Measurements from ENCODE around the gene REV1.

REV1 gene

GRCh38 chr2:99522157-99522556, 32.3 kb upstream of the REV1 start:
- Histone ChIP-seq H3K9ac (ENCODE audit: low read depth, low read length) (no peak overlapping the region), H3K4me2 (ENCODE audit: insufficient read depth, low read length) (no peak overlapping the region), H3K27me3 (ENCODE audit: insufficient read depth, low read length, poor library complexity) (no peaks in the 10 kb centered on the region), H3K79me2 (ENCODE audit: insufficient read depth, low read length) (no peaks in the 10 kb centered on the region), H3K27ac (ENCODE audit: low read length) (no peak overlapping the region), H3K4me3 (ENCODE audit: low read depth in 1 of 2, low read length in 2 of 2) (no peak overlapping the region), H2AFZ (ENCODE audit: low read depth, low read length) (no peak overlapping the region; the same call in 1 of the 2 replicates), H3K36me3 (ENCODE audit: insufficient read depth, low read length) (no peaks in the 10 kb centered on the region), H3K9me3 (ENCODE audit: insufficient read depth, low read length, severe bottlenecking) (no peaks in the 10 kb centered on the region), H3K4me1 (ENCODE audit: insufficient read depth, low read length) (no peaks in the 10 kb centered on the region), H4K20me1 (ENCODE audit: insufficient read depth, low read length) (no peaks in the 10 kb centered on the region)
- TF ChIP-seq CTCF (IDR thresholded peaks at IDR 0.05; ENCODE audit: borderline replicate concordance, extremely low read depth, low read length, poor library complexity, severe bottlenecking), result no peak
- no peak for TF ChIP-seq EZH2 (IDR thresholded peaks at IDR 0.05; ENCODE audit: borderline replicate concordance, low read depth, low read length, severe bottlenecking)
- ATAC-seq (ENCODE audit: insufficient read depth, low read depth) (no peak), DNase-seq (no peak)

- no peak overlapping the region for H3K4me2 ChIP-seq (ENCODE audit: insufficient read depth, low read length)
Observed at GRCh38 chr2:99520813-99521212, 31.0 kb upstream of the REV1 start.

GRCh38 chr2:99520195-99520594, 30.4 kb upstream of the REV1 start:
- H3K9me3 ChIP-seq (ENCODE audit: insufficient read depth, low read length, severe bottlenecking), result no peaks in the 10 kb centered on the region
- no peak overlapping the region for H3K4me2 ChIP-seq (ENCODE audit: insufficient read depth, low read length)
- H3K4me3 ChIP-seq (ENCODE audit: low read depth in 1 of 2, low read length in 2 of 2), result no peak overlapping the region
- no peaks in the 10 kb centered on the region for H3K27me3 ChIP-seq (ENCODE audit: insufficient read depth, low read length, poor library complexity)
- no peak overlapping the region for H3K27ac ChIP-seq (ENCODE audit: low read length)
- ATAC-seq (ENCODE audit: insufficient read depth, low read depth), result no peak
- no peaks in the 10 kb centered on the region for H3K79me2 ChIP-seq (ENCODE audit: insufficient read depth, low read length)
- no peak overlapping the region for H3K9ac ChIP-seq (ENCODE audit: low read depth, low read length)
- H2AFZ ChIP-seq (ENCODE audit: low read depth, low read length), result no peak overlapping the region
- no peaks in the 10 kb centered on the region for H3K4me1 ChIP-seq (ENCODE audit: insufficient read depth, low read length)
- no peaks in the 10 kb centered on the region for H4K20me1 ChIP-seq (ENCODE audit: insufficient read depth, low read length)
- H3K36me3 ChIP-seq (ENCODE audit: insufficient read depth, low read length), result no peaks in the 10 kb centered on the region
- no peak for DNase-seq
- TF ChIP-seq CTCF (IDR thresholded peaks at IDR 0.05; ENCODE audit: borderline replicate concordance, extremely low read depth, low read length, poor library complexity, severe bottlenecking), result no peak

More at GRCh38 chr2:99520813-99521212, 31.0 kb upstream of the REV1 start:
- Histone ChIP-seq H4K20me1 (ENCODE audit: insufficient read depth, low read length) (no peaks in the 10 kb centered on the region), H3K4me1 (ENCODE audit: insufficient read depth, low read length) (no peaks in the 10 kb centered on the region), H3K79me2 (ENCODE audit: insufficient read depth, low read length) (no peaks in the 10 kb centered on the region), H3K27ac (ENCODE audit: low read length) (no peak overlapping the region), H2AFZ (ENCODE audit: low read depth, low read length) (no peak overlapping the region), H3K27me3 (ENCODE audit: insufficient read depth, low read length, poor library complexity) (no peaks in the 10 kb centered on the region), H3K36me3 (ENCODE audit: insufficient read depth, low read length) (no peaks in the 10 kb centered on the region), H3K4me3 (ENCODE audit: low read depth in 1 of 2, low read length in 2 of 2) (no peak overlapping the region), H3K9me3 (ENCODE audit: insufficient read depth, low read length, severe bottlenecking) (no peaks in the 10 kb centered on the region), H3K9ac (ENCODE audit: low read depth, low read length) (no peak overlapping the region)
- ATAC-seq (ENCODE audit: insufficient read depth, low read depth) (no peak), DNase-seq (no peak)
- TF ChIP-seq EZH2 (IDR thresholded peaks at IDR 0.05; ENCODE audit: borderline replicate concordance, low read depth, low read length, severe bottlenecking) (no peak), CTCF (IDR thresholded peaks at IDR 0.05; ENCODE audit: borderline replicate concordance, extremely low read depth, low read length, poor library complexity, severe bottlenecking) (no peak)

- no peaks in the 10 kb centered on the region for H3K4me1 ChIP-seq (ENCODE audit: insufficient read depth, low read length)
- H3K4me2 ChIP-seq (ENCODE audit: insufficient read depth, low read length), result no peak overlapping the region
- H3K4me3 ChIP-seq (ENCODE audit: low read depth in 1 of 2, low read length in 2 of 2), result no peak overlapping the region
- DNase-seq (no peak), ATAC-seq (ENCODE audit: insufficient read depth, low read depth) (no peak)
- TF ChIP-seq CTCF (IDR thresholded peaks at IDR 0.05; ENCODE audit: borderline replicate concordance, extremely low read depth, low read length, poor library complexity, severe bottlenecking) (no peak), EZH2 (IDR thresholded peaks at IDR 0.05; ENCODE audit: borderline replicate concordance, low read depth, low read length, severe bottlenecking) (no peak)
- no peaks in the 10 kb centered on the region for H4K20me1 ChIP-seq (ENCODE audit: insufficient read depth, low read length)
- no peak overlapping the region for H3K27ac ChIP-seq (ENCODE audit: low read length)
- H3K9me3 ChIP-seq (ENCODE audit: insufficient read depth, low read length, severe bottlenecking), result no peaks in the 10 kb centered on the region
- no peak overlapping the region for H3K9ac ChIP-seq (ENCODE audit: low read depth, low read length)
- no peak overlapping the region for H2AFZ ChIP-seq (ENCODE audit: low read depth, low read length)
- no peaks in the 10 kb centered on the region for H3K36me3 ChIP-seq (ENCODE audit: insufficient read depth, low read length)
- no peaks in the 10 kb centered on the region for H3K79me2 ChIP-seq (ENCODE audit: insufficient read depth, low read length)
- no peaks in the 10 kb centered on the region for H3K27me3 ChIP-seq (ENCODE audit: insufficient read depth, low read length, poor library complexity)
Observed at GRCh38 chr2:99514357-99514756, 24.5 kb upstream of the REV1 start.
